GM23338 (cell line): ENCODE measurements around the gene DMD. TPM values are rescaled to one million over a fixed set of nuclear protein-coding genes. Genes with fewer than 3 reads are reported as not detected.

ENCODE experiments used
- ATAC-seq: fragments of 200-7000 bp; cut with Tn5 transposase; 3 replicates; pipeline ENCODE4 v1.9.1; 2020
- DNase-seq: peaks from one replicate; pipeline ENCODE4 v3.0.0-alpha.2; 2015; ENCODE audit warnings: low spot score
- H2AFZ ChIP-seq: fragments of 200-600 bp; sonication (generic); 2 replicates; pipeline ENCODE4 v1.8.0; 2016; ENCODE audit warnings: antibody characterized with exemption, mild to moderate bottlenecking, moderate library complexity
- H3F3A ChIP-seq: fragments of 200-600 bp; sonication (generic); replicated peaks from 2 replicates; pipeline ENCODE4 v1.8.0; 2017; ENCODE audit warnings: antibody characterized with exemption, mixed run types, low read depth
- H3K27ac ChIP-seq: fragments of 200-600 bp; sonication (generic); 2 replicates; pipeline ENCODE4 v1.6.1; 2016; ENCODE audit warnings: low read depth
- H3K27me3 ChIP-seq: fragments of 200-600 bp; sonication (generic); 2 replicates; pipeline ENCODE4 v1.8.0; 2016; ENCODE audit warnings: mild to moderate bottlenecking, mixed run types, moderate library complexity; ENCODE audit not compliant: insufficient read depth
- H3K36me3 ChIP-seq: fragments of 200-600 bp; sonication (generic); 2 replicates; pipeline ENCODE4 v1.8.0; 2016; ENCODE audit warnings: mild to moderate bottlenecking; ENCODE audit not compliant: insufficient read depth
- H3K4me1 ChIP-seq: fragments of 200-600 bp; sonication (generic); 2 replicates; pipeline ENCODE4 v1.8.0; 2016; ENCODE audit warnings: mild to moderate bottlenecking, moderate library complexity; ENCODE audit not compliant: insufficient read depth
- H3K4me2 ChIP-seq: fragments of 200-600 bp; sonication (generic); 2 replicates; pipeline ENCODE4 v1.7.1; 2017; ENCODE audit warnings: mixed run types
- H3K4me3 ChIP-seq: fragments of 200-600 bp; sonication (generic); 2 replicates; pipeline ENCODE4 v1.6.1; 2016; ENCODE audit warnings: mixed run types
- H3K79me2 ChIP-seq: fragments of 200-600 bp; sonication (generic); replicated peaks from 2 replicates; pipeline ENCODE4 v1.8.0; 2017; ENCODE audit warnings: mild to moderate bottlenecking; ENCODE audit not compliant: insufficient read depth
- H3K9me2 ChIP-seq: fragments of 200-600 bp; sonication (generic); 2 replicates; pipeline ENCODE4 v1.8.0; 2017; ENCODE audit not compliant: insufficient read depth
- H4K20me1 ChIP-seq: fragments of 200-600 bp; sonication (generic); replicated peaks from 2 replicates; pipeline ENCODE4 v1.8.0; 2017; ENCODE audit warnings: mild to moderate bottlenecking; ENCODE audit not compliant: insufficient read depth
- H3K27ac Mint-ChIP-seq: 2 replicates; pipeline ENCODE4 v1.8.0; 2020; ENCODE audit warnings: inconsistent platforms, mild to moderate bottlenecking, moderate library complexity, mixed read lengths
- H3K27me3 Mint-ChIP-seq: 3 replicates; pipeline ENCODE4 v1.8.0; 2022; ENCODE audit warnings: low read depth, mild to moderate bottlenecking, moderate library complexity, mixed read lengths, inconsistent platforms; ENCODE audit not compliant: insufficient read depth, poor library complexity
- H3K36me3 Mint-ChIP-seq: 3 replicates; pipeline ENCODE4 v1.8.0; 2021; ENCODE audit warnings: low read depth, mild to moderate bottlenecking, inconsistent platforms, moderate library complexity, mixed read lengths
- H3K4me1 Mint-ChIP-seq: 3 replicates; pipeline ENCODE4 v1.8.0; 2020; ENCODE audit warnings: mild to moderate bottlenecking, inconsistent platforms, mixed read lengths
- H3K4me3 Mint-ChIP-seq: 3 replicates; pipeline ENCODE4 v1.8.0; 2021; ENCODE audit warnings: moderate library complexity, mild to moderate bottlenecking, inconsistent platforms, mixed read lengths
- H3K9me3 Mint-ChIP-seq: 3 replicates; pipeline ENCODE4 v1.8.0; 2020; ENCODE audit warnings: moderate library complexity, mild to moderate bottlenecking, inconsistent platforms, mixed read lengths
- CREB1 ChIP-seq: fragments of 250-450 bp; sonication (Bioruptor Pico); IDR thresholded peaks from 2 replicates; pipeline ENCODE4 v1.5.0; 2020; ENCODE audit warnings: low read depth, mild to moderate bottlenecking, moderate library complexity
- EZH2phosphoT487 ChIP-seq: fragments of 200-600 bp; sonication (generic); IDR thresholded peaks from one replicate; pipeline ENCODE4 v1.8.1; 2018; ENCODE audit warnings: antibody characterized with exemption; ENCODE audit not compliant: unreplicated experiment
- JUNB ChIP-seq: IDR thresholded peaks from one replicate; pipeline ENCODE4 v1.6.1; 2016; ENCODE audit warnings: antibody characterized with exemption; ENCODE audit not compliant: unreplicated experiment
- NANOG ChIP-seq: IDR thresholded peaks from 2 replicates; pipeline ENCODE4 v1.6.1; 2016; ENCODE audit warnings: antibody characterized with exemption, borderline replicate concordance
- POLR2AphosphoS5 ChIP-seq: IDR thresholded peaks from 2 replicates; pipeline ENCODE4 v1.6.1; 2016; ENCODE audit warnings: antibody characterized with exemption, low read depth
- REST ChIP-seq: IDR thresholded peaks from one replicate; pipeline ENCODE4 v1.6.1; 2018; ENCODE audit warnings: antibody characterized with exemption; ENCODE audit not compliant: unreplicated experiment
- STAT1 ChIP-seq: IDR thresholded peaks from one replicate; pipeline ENCODE4 v1.6.1; 2016; ENCODE audit warnings: antibody characterized with exemption; ENCODE audit not compliant: unreplicated experiment
- ZNF114 ChIP-seq: fragments of 250-450 bp; sonication (Bioruptor Pico); IDR thresholded peaks from 2 replicates; pipeline ENCODE4 v1.5.0; 2020; ENCODE audit warnings: mild to moderate bottlenecking, moderate library complexity
- ZNF331 ChIP-seq: fragments of 250-450 bp; sonication (Bioruptor Pico); IDR thresholded peaks from 2 replicates; pipeline ENCODE4 v1.5.0; 2020; ENCODE audit warnings: low read depth, mild to moderate bottlenecking, moderate library complexity
- polyA plus RNA-seq: library from polyadenylated mRNA; unstranded; fragments of >200 nt; fragmentation: Nextera tagmentation; extraction: Ambion mirVana; gene quantifications from 2 replicates; pipeline ENCODE4 v1.2.1, GENCODE V29; 2016
- total RNA-seq: library from RNA; depleted of rRNA; stranded (reverse); fragments of >200 nt; shearing (Covaris generic); gene quantifications from 2 replicates; pipeline ENCODE4 v1.2.3, GENCODE V29; 2014
- TF ChIP-seq, protein P1 (sequence below), 2 experiments: fragments of 200-600 bp in 1 of 2; sonication (generic) in 1 of 2; conservative IDR thresholded peaks; 2 replicates each; pipeline versions ENCODE4 v1.5.1 to v1.6.1; 2016 to 2017; ENCODE audit warnings: antibody characterized with exemption in 2 of 2, low read depth in 2 of 2, mild to moderate bottlenecking in 2 of 2, moderate library complexity in 1 of 2
- TF ChIP-seq, protein P2 (sequence below): IDR thresholded peaks from 2 replicates; pipeline ENCODE4 v1.6.1; 2016; ENCODE audit warnings: antibody characterized with exemption
- TF ChIP-seq, protein P3 (sequence below): fragments of 250-450 bp; sonication (Bioruptor Pico); IDR thresholded peaks from 2 replicates; pipeline ENCODE4 v1.5.0; 2020; ENCODE audit warnings: mild to moderate bottlenecking, moderate library complexity

The DMD gene
- total and polyA plus RNA-seq, 2 experiments from 2014 or later, result 4.5 to 7.6 TPM

DNA sequence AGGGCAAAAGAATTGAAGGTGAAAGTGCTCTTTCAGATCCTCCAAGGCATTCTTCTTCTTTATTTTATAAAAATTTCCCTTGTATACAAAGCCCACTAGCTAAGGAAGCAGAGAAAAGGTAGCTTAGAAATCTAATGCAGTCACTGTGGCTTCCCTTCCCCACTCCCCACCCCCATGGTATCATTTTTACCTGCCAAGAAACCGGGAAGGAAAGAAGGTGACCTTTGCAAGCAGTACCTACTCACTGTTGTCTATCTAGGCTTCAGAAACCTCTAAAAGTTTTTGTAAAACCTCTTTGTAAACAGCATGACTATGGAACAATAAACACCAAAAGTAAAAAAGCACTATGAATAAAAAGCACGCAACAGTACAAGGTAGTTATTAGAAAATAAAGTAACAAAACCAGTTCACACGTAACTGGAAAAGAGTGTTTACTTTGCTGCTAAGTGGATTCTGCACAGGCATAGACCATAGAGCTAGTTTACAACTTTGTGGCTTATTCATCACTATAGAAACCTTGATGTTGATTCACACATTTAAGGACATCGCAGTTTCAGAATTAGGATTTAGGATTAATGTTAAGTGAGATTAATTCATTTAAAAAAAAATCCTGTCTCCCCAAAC, 2029.9 kb downstream of the DMD start:
- H3K4me3 ChIP-seq, result no peak overlapping the region
- H3F3A ChIP-seq, result no peaks in the 10 kb centered on the region
- Mint-ChIP-seq H3K27me3 (no peaks in the 10 kb centered on the region), H3K27ac (no peak overlapping the region), H3K4me1 (no peaks in the 10 kb centered on the region), H3K9me3 (no peaks in the 10 kb centered on the region; the same call in 2 of the 3 replicates), H3K36me3 (peaks cover 11% of the 10 kb centered on the region; the same call in 1 of the 3 replicates), H3K4me3 (no peak overlapping the region)
- H3K9me2 ChIP-seq, result no peaks in the 10 kb centered on the region
- no peaks in the 10 kb centered on the region for H3K4me1 ChIP-seq
- ATAC-seq, result no peak
- no peak overlapping the region for H3K27ac ChIP-seq
- TF ChIP-seq STAT1 (no peak), ZNF331 (CRISPR knock-in tag) (no peak), EZH2phosphoT487 (no peak), CREB1 (CRISPR knock-in tag) (no peak), REST (no peak), POLR2AphosphoS5 (no peak), ZNF114 (no peak), JUNB (no peak), NANOG (no peak)
- TF ChIP-seq, protein P1, sequence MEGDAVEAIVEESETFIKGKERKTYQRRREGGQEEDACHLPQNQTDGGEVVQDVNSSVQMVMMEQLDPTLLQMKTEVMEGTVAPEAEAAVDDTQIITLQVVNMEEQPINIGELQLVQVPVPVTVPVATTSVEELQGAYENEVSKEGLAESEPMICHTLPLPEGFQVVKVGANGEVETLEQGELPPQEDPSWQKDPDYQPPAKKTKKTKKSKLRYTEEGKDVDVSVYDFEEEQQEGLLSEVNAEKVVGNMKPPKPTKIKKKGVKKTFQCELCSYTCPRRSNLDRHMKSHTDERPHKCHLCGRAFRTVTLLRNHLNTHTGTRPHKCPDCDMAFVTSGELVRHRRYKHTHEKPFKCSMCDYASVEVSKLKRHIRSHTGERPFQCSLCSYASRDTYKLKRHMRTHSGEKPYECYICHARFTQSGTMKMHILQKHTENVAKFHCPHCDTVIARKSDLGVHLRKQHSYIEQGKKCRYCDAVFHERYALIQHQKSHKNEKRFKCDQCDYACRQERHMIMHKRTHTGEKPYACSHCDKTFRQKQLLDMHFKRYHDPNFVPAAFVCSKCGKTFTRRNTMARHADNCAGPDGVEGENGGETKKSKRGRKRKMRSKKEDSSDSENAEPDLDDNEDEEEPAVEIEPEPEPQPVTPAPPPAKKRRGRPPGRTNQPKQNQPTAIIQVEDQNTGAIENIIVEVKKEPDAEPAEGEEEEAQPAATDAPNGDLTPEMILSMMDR (conservative IDR thresholded peaks at IDR 0.05; ENCODE audit: low read depth in 2 of 2), result no peak
- TF ChIP-seq, protein P2, sequence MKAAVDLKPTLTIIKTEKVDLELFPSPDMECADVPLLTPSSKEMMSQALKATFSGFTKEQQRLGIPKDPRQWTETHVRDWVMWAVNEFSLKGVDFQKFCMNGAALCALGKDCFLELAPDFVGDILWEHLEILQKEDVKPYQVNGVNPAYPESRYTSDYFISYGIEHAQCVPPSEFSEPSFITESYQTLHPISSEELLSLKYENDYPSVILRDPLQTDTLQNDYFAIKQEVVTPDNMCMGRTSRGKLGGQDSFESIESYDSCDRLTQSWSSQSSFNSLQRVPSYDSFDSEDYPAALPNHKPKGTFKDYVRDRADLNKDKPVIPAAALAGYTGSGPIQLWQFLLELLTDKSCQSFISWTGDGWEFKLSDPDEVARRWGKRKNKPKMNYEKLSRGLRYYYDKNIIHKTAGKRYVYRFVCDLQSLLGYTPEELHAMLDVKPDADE, result no peak
- TF ChIP-seq, protein P3, sequence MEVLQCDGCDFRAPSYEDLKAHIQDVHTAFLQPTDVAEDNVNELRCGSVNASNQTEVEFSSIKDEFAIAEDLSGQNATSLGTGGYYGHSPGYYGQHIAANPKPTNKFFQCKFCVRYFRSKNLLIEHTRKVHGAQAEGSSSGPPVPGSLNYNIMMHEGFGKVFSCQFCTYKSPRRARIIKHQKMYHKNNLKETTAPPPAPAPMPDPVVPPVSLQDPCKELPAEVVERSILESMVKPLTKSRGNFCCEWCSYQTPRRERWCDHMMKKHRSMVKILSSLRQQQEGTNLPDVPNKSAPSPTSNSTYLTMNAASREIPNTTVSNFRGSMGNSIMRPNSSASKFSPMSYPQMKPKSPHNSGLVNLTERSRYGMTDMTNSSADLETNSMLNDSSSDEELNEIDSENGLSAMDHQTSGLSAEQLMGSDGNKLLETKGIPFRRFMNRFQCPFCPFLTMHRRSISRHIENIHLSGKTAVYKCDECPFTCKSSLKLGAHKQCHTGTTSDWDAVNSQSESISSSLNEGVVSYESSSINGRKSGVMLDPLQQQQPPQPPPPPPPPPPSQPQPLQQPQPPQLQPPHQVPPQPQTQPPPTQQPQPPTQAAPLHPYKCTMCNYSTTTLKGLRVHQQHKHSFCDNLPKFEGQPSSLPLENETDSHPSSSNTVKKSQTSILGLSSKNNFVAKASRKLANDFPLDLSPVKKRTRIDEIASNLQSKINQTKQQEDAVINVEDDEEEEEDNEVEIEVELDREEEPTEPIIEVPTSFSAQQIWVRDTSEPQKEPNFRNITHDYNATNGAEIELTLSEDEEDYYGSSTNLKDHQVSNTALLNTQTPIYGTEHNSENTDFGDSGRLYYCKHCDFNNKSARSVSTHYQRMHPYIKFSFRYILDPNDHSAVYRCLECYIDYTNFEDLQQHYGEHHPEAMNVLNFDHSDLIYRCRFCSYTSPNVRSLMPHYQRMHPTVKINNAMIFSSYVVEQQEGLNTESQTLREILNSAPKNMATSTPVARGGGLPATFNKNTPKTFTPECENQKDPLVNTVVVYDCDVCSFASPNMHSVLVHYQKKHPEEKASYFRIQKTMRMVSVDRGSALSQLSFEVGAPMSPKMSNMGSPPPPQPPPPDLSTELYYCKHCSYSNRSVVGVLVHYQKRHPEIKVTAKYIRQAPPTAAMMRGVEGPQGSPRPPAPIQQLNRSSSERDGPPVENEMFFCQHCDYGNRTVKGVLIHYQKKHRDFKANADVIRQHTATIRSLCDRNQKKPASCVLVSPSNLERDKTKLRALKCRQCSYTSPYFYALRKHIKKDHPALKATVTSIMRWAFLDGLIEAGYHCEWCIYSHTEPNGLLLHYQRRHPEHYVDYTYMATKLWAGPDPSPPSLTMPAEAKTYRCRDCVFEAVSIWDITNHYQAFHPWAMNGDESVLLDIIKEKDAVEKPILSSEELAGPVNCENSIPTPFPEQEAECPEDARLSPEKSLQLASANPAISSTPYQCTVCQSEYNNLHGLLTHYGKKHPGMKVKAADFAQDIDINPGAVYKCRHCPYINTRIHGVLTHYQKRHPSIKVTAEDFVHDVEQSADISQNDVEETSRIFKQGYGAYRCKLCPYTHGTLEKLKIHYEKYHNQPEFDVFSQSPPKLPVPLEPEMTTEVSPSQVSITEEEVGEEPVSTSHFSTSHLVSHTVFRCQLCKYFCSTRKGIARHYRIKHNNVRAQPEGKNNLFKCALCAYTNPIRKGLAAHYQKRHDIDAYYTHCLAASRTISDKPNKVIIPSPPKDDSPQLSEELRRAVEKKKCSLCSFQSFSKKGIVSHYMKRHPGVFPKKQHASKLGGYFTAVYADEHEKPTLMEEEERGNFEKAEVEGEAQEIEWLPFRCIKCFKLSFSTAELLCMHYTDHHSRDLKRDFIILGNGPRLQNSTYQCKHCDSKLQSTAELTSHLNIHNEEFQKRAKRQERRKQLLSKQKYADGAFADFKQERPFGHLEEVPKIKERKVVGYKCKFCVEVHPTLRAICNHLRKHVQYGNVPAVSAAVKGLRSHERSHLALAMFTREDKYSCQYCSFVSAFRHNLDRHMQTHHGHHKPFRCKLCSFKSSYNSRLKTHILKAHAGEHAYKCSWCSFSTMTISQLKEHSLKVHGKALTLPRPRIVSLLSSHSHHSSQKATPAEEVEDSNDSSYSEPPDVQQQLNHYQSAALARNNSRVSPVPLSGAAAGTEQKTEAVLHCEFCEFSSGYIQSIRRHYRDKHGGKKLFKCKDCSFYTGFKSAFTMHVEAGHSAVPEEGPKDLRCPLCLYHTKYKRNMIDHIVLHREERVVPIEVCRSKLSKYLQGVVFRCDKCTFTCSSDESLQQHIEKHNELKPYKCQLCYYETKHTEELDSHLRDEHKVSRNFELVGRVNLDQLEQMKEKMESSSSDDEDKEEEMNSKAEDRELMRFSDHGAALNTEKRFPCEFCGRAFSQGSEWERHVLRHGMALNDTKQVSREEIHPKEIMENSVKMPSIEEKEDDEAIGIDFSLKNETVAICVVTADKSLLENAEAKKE, result no peak
- H3K79me2 ChIP-seq, result no peaks in the 10 kb centered on the region
- H4K20me1 ChIP-seq, result no peaks in the 10 kb centered on the region
- no peak overlapping the region for H3K4me2 ChIP-seq
- DNase-seq, result no peak
- H2AFZ ChIP-seq, result no peak overlapping the region
- H3K27me3 ChIP-seq, result no peaks in the 10 kb centered on the region
- no peaks in the 10 kb centered on the region for H3K36me3 ChIP-seq
